ENCODE results near the gene MRPS18B.
A peak's percentile ranks its signal among the peaks of the same experiment; 100 is the strongest.

MRPS18B gene

DNA sequence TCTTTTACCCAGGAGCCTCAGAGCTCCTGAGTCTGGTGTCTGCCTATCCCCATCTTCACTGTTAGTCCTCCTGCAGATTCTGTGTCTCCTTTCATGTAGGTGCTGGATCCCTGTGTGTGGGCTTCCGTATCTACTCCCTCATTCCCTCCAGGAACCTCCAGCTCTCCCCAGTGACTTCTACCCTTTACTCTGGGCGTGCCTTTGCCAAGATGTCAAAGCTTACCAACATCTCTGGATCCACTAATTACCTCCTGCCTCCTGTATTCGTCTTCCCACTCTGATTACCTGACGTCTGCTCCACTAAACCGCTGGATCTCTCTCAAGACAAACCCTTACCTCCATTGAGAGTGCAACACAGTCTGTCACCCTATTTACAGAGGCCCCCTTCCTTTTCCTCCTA lies 27.1 kb downstream of the MRPS18B start:
- Histone ChIP-seq H3F3A (ENCODE audit: insufficient read depth, low read length) (no peaks in the 10 kb centered on the region), H3K9me3 (ENCODE audit: low read length) (no peaks in the 10 kb centered on the region), H4K20me1 (ENCODE audit: insufficient read depth, low read length) (no peaks in the 10 kb centered on the region), H3K27ac (ENCODE audit: low read depth, low read length, poor library complexity, severe bottlenecking) (no peak overlapping the region), H3K4me2 (ENCODE audit: low read length) (no peak overlapping the region), H3K9ac (ENCODE audit: low read length) (no peak overlapping the region; the same call in 1 of the 2 replicates), H3K9me2 (ENCODE audit: low read depth, low read length) (no peaks in the 10 kb centered on the region), H3K36me3 (ENCODE audit: insufficient read depth, low read length) (peaks cover 14% of the 10 kb centered on the region; the same call in 1 of the 2 replicates), H3K4me1 (ENCODE audit: insufficient read depth, low read length, severe bottlenecking) (peaks cover 18% of the 10 kb centered on the region), H3K4me3 (ENCODE audit: low read depth, low read length, poor library complexity, severe bottlenecking) (no peak overlapping the region), H2AFZ (ENCODE audit: low read length) (no peak overlapping the region), H3K27me3 (ENCODE audit: insufficient read depth, low read length) (no peaks in the 10 kb centered on the region), H3K79me2 (ENCODE audit: insufficient read depth, low read length) (peaks cover 7% of the 10 kb centered on the region; the same call in 1 of the 2 replicates)
- TF ChIP-seq, protein P1, sequence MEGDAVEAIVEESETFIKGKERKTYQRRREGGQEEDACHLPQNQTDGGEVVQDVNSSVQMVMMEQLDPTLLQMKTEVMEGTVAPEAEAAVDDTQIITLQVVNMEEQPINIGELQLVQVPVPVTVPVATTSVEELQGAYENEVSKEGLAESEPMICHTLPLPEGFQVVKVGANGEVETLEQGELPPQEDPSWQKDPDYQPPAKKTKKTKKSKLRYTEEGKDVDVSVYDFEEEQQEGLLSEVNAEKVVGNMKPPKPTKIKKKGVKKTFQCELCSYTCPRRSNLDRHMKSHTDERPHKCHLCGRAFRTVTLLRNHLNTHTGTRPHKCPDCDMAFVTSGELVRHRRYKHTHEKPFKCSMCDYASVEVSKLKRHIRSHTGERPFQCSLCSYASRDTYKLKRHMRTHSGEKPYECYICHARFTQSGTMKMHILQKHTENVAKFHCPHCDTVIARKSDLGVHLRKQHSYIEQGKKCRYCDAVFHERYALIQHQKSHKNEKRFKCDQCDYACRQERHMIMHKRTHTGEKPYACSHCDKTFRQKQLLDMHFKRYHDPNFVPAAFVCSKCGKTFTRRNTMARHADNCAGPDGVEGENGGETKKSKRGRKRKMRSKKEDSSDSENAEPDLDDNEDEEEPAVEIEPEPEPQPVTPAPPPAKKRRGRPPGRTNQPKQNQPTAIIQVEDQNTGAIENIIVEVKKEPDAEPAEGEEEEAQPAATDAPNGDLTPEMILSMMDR (IDR thresholded peaks at IDR 0.05; ENCODE audit: low read length): no peak

DNA sequence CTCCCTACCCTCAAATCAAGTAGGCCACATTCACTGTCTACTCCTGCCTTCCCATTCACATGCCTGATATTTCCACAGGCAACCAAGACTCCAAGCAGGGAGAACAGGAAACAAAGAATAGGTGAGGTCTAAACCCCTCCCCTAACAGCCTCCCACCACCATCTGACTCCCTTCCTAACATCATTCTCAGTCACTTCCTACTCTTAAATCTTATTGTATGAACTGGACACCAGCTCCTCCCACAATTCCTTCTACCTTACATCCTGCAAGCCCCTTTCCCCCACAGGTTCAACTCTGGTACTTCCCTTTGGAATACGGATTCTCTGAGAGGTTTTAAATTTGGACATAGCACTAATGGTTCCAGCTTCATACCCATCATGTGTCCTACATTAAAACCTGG lies 28.3 kb downstream of the MRPS18B start:
- peaks cover 12% of the 10 kb centered on the region; the same call in 1 of the 2 replicates for H3K36me3 ChIP-seq (ENCODE audit: insufficient read depth, low read length)
- H3F3A ChIP-seq (ENCODE audit: insufficient read depth, low read length): no peaks in the 10 kb centered on the region
- peaks cover 18% of the 10 kb centered on the region for H3K4me1 ChIP-seq (ENCODE audit: insufficient read depth, low read length, severe bottlenecking)
- TF ChIP-seq EZH2 (IDR thresholded peaks at IDR 0.05; ENCODE audit: borderline replicate concordance, low read length): no peak
- TF ChIP-seq, protein P1 (IDR thresholded peaks at IDR 0.05; ENCODE audit: low read length): no peak
- no peaks in the 10 kb centered on the region for H3K9me2 ChIP-seq (ENCODE audit: low read depth, low read length)
- peak overlapping the region; percentile 59 for H3K9ac ChIP-seq (ENCODE audit: low read length)
- H3K9me3 ChIP-seq (ENCODE audit: low read length): no peaks in the 10 kb centered on the region
- H3K27ac ChIP-seq (ENCODE audit: low read depth, low read length, poor library complexity, severe bottlenecking): peak overlapping the region; percentile 15
- H3K79me2 ChIP-seq (ENCODE audit: insufficient read depth, low read length): peaks cover 7% of the 10 kb centered on the region; the same call in 1 of the 2 replicates
- no peaks in the 10 kb centered on the region for H4K20me1 ChIP-seq (ENCODE audit: insufficient read depth, low read length)
- H3K27me3 ChIP-seq (ENCODE audit: insufficient read depth, low read length): no peaks in the 10 kb centered on the region
- H2AFZ ChIP-seq (ENCODE audit: low read length): no peak overlapping the region
- peak overlapping the region; percentile 88 for H3K4me3 ChIP-seq (ENCODE audit: low read depth, low read length, poor library complexity, severe bottlenecking)
- H3K4me2 ChIP-seq (ENCODE audit: low read length): peak overlapping the region; percentile 74

DNA sequence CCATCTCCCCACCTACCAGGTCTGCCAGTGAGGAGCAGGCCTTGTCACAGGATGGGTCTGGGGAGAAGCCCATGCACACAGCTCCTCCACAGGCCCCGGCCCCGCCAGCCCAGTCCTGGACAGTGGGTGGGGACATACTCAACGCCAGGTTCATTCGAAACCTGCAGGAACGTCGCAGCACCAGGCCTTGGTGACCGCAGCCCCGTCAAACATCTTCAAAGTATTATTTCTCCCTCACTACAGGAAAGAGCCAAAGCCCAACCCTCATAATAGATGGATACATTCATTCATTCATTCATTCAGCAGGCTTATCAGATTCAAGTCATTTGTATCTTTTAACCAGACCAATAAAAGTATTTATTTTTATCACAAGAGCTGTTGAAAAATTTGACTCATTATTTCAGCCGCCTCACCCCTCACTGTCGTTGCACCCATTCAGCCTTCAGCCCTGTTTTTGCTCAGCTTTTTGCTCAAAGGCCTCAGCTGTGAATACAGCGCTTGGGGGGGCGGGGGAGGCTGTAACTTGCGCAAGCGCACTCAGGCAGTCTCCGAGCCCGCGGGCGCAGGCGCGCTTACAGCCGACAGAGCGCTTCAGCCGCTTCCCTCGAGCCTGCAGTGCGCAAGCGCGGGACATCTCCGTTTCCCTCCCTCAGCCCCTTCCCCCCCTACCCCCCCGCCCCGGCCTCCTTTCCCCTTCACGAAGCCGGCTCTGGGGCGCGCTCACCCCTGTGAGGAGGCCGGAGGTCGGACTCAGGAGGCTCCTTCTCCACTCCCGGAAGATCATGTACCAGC lies 29.0 kb downstream of the MRPS18B start, which contains the start of gene C6orf136:
C6orf136 (plus strand) TSS at position 684 of the 792 bp plus-strand sequence; CDS start at position 783, 99 bp downstream.
- no peaks in the 10 kb centered on the region for H3K9me2 ChIP-seq (ENCODE audit: low read depth, low read length)
- H3K27ac ChIP-seq (ENCODE audit: low read depth, low read length, poor library complexity, severe bottlenecking): peak within 1 kb of the TSS; percentile 63
- H3K4me2 ChIP-seq (ENCODE audit: low read length): peak within 1 kb of the TSS; percentile 74
- H3K79me2 ChIP-seq (ENCODE audit: insufficient read depth, low read length): peaks cover 7% of the 10 kb centered on the region; the same call in 1 of the 2 replicates
- no peaks in the 10 kb centered on the region for H3F3A ChIP-seq (ENCODE audit: insufficient read depth, low read length)
- no peak for TF ChIP-seq EZH2 (IDR thresholded peaks at IDR 0.05; ENCODE audit: borderline replicate concordance, low read length)
- TF ChIP-seq, protein P1 (IDR thresholded peaks at IDR 0.05; ENCODE audit: low read length): no peak
- H3K36me3 ChIP-seq (ENCODE audit: insufficient read depth, low read length): peaks cover 18% of the 10 kb centered on the region
- peak within 1 kb of the TSS; percentile 91 for H3K9ac ChIP-seq (ENCODE audit: low read length)
- H2AFZ ChIP-seq (ENCODE audit: low read length): no peak within 1 kb of the TSS
- no peaks in the 10 kb centered on the region for H3K27me3 ChIP-seq (ENCODE audit: insufficient read depth, low read length)
- H3K4me1 ChIP-seq (ENCODE audit: insufficient read depth, low read length, severe bottlenecking): peaks cover 18% of the 10 kb centered on the region
- peak within 1 kb of the TSS; percentile 88 for H3K4me3 ChIP-seq (ENCODE audit: low read depth, low read length, poor library complexity, severe bottlenecking)
- no peaks in the 10 kb centered on the region for H4K20me1 ChIP-seq (ENCODE audit: insufficient read depth, low read length)
- no peaks in the 10 kb centered on the region for H3K9me3 ChIP-seq (ENCODE audit: low read length)

Measured in OCI-LY1 (cell line).